ENCODE measurements around the gene RGL3. TPM values are rescaled to one million over a fixed set of nuclear protein-coding genes. Genes with fewer than 3 reads are reported as not detected.

RGL3 gene
- total and polyA plus RNA-seq, 9 of the 15 experiments (the other 6 are each of a cell fraction or from before 2014, with no cell fraction given) = 0.12 to 0.61 (median 0.32) TPM; not detected in 4

- H3K9me3 ChIP-seq (replicated peaks; ENCODE audit: control insufficient read depth, insufficient read depth, low read depth, low read length) = peaks cover 3% of the 10 kb centered on the region; the same call in 1 of the 2 replicates
- no peak overlapping the region for H3K4me2 ChIP-seq (ENCODE audit: insufficient read depth, low read length)
- intact Hi-C loops (cut with micrococcal nuclease) (no loop called here), in situ Hi-C loops (cut with MboI) (no loop called here)
- no peaks in the 10 kb centered on the region for H3K79me2 ChIP-seq (ENCODE audit: control insufficient read depth, insufficient read depth, low read length)
- H3K27ac ChIP-seq (ENCODE audit: extremely low read depth, low read depth, low read length) = no peak overlapping the region
- no peak for FAIRE-seq
- ATAC-seq = no peak
- DNase-seq (ENCODE audit: extremely low read depth in 1 of 4, low spot score in 3 of 4) = peak in 1 of 4 experiments; percentile 2
- H3K9ac ChIP-seq (ENCODE audit: insufficient read depth in 1 of 2, low read depth in 2 of 2, low read length in 2 of 2) = no peak overlapping the region
- no peaks in the 10 kb centered on the region for H3K27me3 ChIP-seq (ENCODE audit: control insufficient read depth in 2 of 2, insufficient read depth in 2 of 2, low read length in 2 of 2)
- H2AFZ ChIP-seq (ENCODE audit: low read depth, low read length) = no peak overlapping the region
- WGBS (ENCODE audit: insufficient coverage, low coverage, missing lambda C conversion rate) = 20% methylated on average over 3 of the region's 4 CpGs
- BruUV-seq (replicated peaks) = no TSS peak
- H3K4me3 ChIP-seq = no peak overlapping the region
- H4K20me1 ChIP-seq (replicated peaks; ENCODE audit: control insufficient read depth, insufficient read depth, low read length) = no peaks in the 10 kb centered on the region
- H3K9me1 ChIP-seq (ENCODE audit: control insufficient read depth, insufficient read depth, low read length) = no peaks in the 10 kb centered on the region
- no peak for TF ChIP-seq NR2F6 (CRISPR knock-in tag; IDR thresholded peaks at IDR 0.05)
- TF ChIP-seq ZNF778 (CRISPR knock-in tag; IDR thresholded peaks at IDR 0.05) = no peak
- TF ChIP-seq PRPF4 (IDR thresholded peaks at IDR 0.05; ENCODE audit: insufficient read depth, low read depth, low read length, poor library complexity, severe bottlenecking) = no peak
- TF ChIP-seq ESRRB (CRISPR knock-in tag; IDR thresholded peaks at IDR 0.05; ENCODE audit: borderline replicate concordance) = no peak
- TF ChIP-seq YY1 (IDR thresholded peaks at IDR 0.05; ENCODE audit: borderline replicate concordance in 1 of 3, control insufficient read depth in 1 of 3, extremely low read depth in 1 of 3, insufficient read depth in 3 of 3, insufficient read length in 1 of 3, insufficient replicate concordance in 2 of 3, low read depth in 1 of 3, low read length in 2 of 3) = peak in 1 of 3 experiments; percentile 57
- TF ChIP-seq CBX3 (IDR thresholded peaks at IDR 0.05; ENCODE audit: borderline replicate concordance in 1 of 2, low read length in 2 of 2) = peak in 1 of 2 experiments; percentile 76; a peak in 1 of 3 replicates
- no peak for TF ChIP-seq CSDE1 (IDR thresholded peaks at IDR 0.05)
- no peak for TF ChIP-seq FOXJ2 (tag; IDR thresholded peaks at IDR 0.05)
- no peak for TF ChIP-seq E2F8 (IDR thresholded peaks at IDR 0.05; ENCODE audit: low read depth, partially characterized antibody)
- TF ChIP-seq HOMEZ (CRISPR knock-in tag; IDR thresholded peaks at IDR 0.05) = no peak
- TF ChIP-seq ZBTB49 (CRISPR knock-in tag; IDR thresholded peaks at IDR 0.05; ENCODE audit: borderline replicate concordance) = no peak
- ChIA-PET CTCF (ENCODE audit: low intra/inter-chr PET ratio) (no interaction called here), POLR2A (interaction anchor here (0.7 to 1.1 kb wide), 2 partner anchors 9 to 15 kb away, joined by 3 read pairs; no protein-coding TSS in a partner anchor)
- H3K4me1 ChIP-seq (replicated peaks in 1 of 2; ENCODE audit: control insufficient read depth in 2 of 2, insufficient read depth in 2 of 2, low read length in 2 of 2) = no peaks in the 10 kb centered on the region; a peak in 2 of 5 replicates
- no peaks in the 10 kb centered on the region for H3K36me3 ChIP-seq (ENCODE audit: control insufficient read depth, insufficient read depth, low read length)
Observed at GRCh38 chr19:11390933-11391680, 28.0 kb downstream of the RGL3 start.
